H1 (cell line): ENCODE measurements around the gene SOCS6. TPM values are rescaled to one million over a fixed set of nuclear protein-coding genes. Genes with fewer than 3 reads are reported as not detected.

ENCODE experiments used
- CTCF ChIA-PET: fragments of 300-600 bp; sonication (Branson Sonifier 250); formaldehyde crosslinking; loops from one replicate; lab custom pipeline; 2021; ENCODE audit not compliant: partially characterized antibody; lab: Charles Lee
- POLR2A ChIA-PET: fragments of 300-600 bp; sonication (Branson Sonifier 250); formaldehyde crosslinking; loops from one replicate; lab custom pipeline; 2021; ENCODE audit warnings: inconsistent platforms; ENCODE audit not compliant: partially characterized antibody; lab: Charles Lee
- DNase-seq, 2 experiments: peaks; one replicate each; pipeline versions ENCODE4 v3.0.0 to v3.0.0-alpha.2; 2010 to 2022; ENCODE audit warnings: low spot score in 2 of 2, low read depth in 1 of 2, mixed read lengths in 1 of 2
- FAIRE-seq: peaks from 2 replicates; lab custom pipeline; 2011; peaks lifted over from hg19 to GRCh38; lab: Jason Lieb, UNC
- H2AFZ ChIP-seq: 2 replicates; pipeline ENCODE4 v1.8.1; 2012; ENCODE audit warnings: low read length, inconsistent platforms
- H2AK5ac ChIP-seq: 2 replicates; pipeline ENCODE4 v1.6.1; 2013; ENCODE audit warnings: low read depth, low read length
- H2BK120ac ChIP-seq: replicated peaks from 2 replicates; pipeline ENCODE3; 2013; ENCODE audit warnings: low read depth, low read length, inconsistent platforms
- H2BK12ac ChIP-seq: 2 replicates; pipeline ENCODE4 v1.6.1; 2013; ENCODE audit warnings: low read depth, low read length
- H2BK15ac ChIP-seq: 2 replicates; pipeline ENCODE4 v1.6.1; 2013; ENCODE audit warnings: low read length
- H2BK20ac ChIP-seq: 2 replicates; pipeline ENCODE4 v1.6.1; 2013; ENCODE audit warnings: low read length
- H2BK5ac ChIP-seq: 2 replicates; pipeline ENCODE4 v1.6.1; 2013; ENCODE audit warnings: low read depth, low read length
- H3K14ac ChIP-seq: 2 replicates; pipeline ENCODE4 v1.6.1; 2013; ENCODE audit warnings: inconsistent platforms; ENCODE audit not compliant: insufficient read length
- H3K18ac ChIP-seq: 2 replicates; pipeline ENCODE4 v1.6.1; 2013; ENCODE audit warnings: low read length; ENCODE audit errors: extremely low read depth
- H3K23ac ChIP-seq: 2 replicates; pipeline ENCODE4 v1.6.1; 2013; ENCODE audit warnings: inconsistent platforms; ENCODE audit not compliant: insufficient read length
- H3K23me2 ChIP-seq: 2 replicates; pipeline ENCODE4 v1.6.1; 2013; ENCODE audit warnings: low read depth, low read length
- H3K27ac ChIP-seq: 2 replicates; pipeline ENCODE4 v1.6.1; 2011; ENCODE audit warnings: low read depth, low read length, inconsistent platforms
- H3K27me3 ChIP-seq, 4 experiments: replicated peaks in 1 of 4; 1 replicate in 1 of 4; 2 replicates in 3 of 4; pipeline versions ENCODE4 v1.6.1 to v1.8.1; 2011 to 2013; ENCODE audit warnings: low read length in 3 of 4, mild to moderate bottlenecking in 3 of 4, inconsistent platforms in 2 of 4, mixed read lengths in 2 of 4, moderate library complexity in 1 of 4; ENCODE audit not compliant: control insufficient read depth in 3 of 4, insufficient read depth in 3 of 4; ENCODE audit errors: extremely low read depth in 1 of 4
- H3K36me3 ChIP-seq, 4 experiments: 2 replicates each; pipeline versions ENCODE4 v1.6.1 to v1.8.1; 2011 to 2013; ENCODE audit warnings: mild to moderate bottlenecking in 4 of 4, low read length in 3 of 4, moderate library complexity in 2 of 4, control low read depth in 1 of 4, inconsistent platforms in 1 of 4; ENCODE audit not compliant: insufficient read depth in 4 of 4, control insufficient read depth in 2 of 4
- H3K4ac ChIP-seq: replicated peaks from 2 replicates; pipeline ENCODE3; 2013; ENCODE audit warnings: low read length, low read depth, mixed read lengths, inconsistent platforms; ENCODE audit not compliant: insufficient read length
- H3K4me1 ChIP-seq, 4 experiments: replicated peaks in 1 of 4; 1 replicate in 1 of 4; 2 replicates in 3 of 4; pipeline versions ENCODE4 v1.6.1 to v1.8.1; 2011 to 2013; ENCODE audit warnings: low read length in 3 of 4, inconsistent platforms in 2 of 4, mixed read lengths in 1 of 4; ENCODE audit not compliant: insufficient read depth in 4 of 4, control insufficient read depth in 3 of 4
- H3K4me2 ChIP-seq, 2 experiments: 2 replicates each; pipeline versions ENCODE4 v1.6.1 to v1.8.1; 2011 to 2013; ENCODE audit warnings: low read depth in 2 of 2, low read length in 2 of 2, control low read depth in 1 of 2, inconsistent platforms in 1 of 2, mild to moderate bottlenecking in 1 of 2; ENCODE audit not compliant: insufficient read depth in 1 of 2
- H3K4me3 ChIP-seq, 4 experiments: fragments of 200-600, 300-600 bp in 1 of 4; sonication (generic), shearing (Covaris generic), sonication (Bioruptor Twin) in 1 of 4; 2 replicates each; pipeline versions ENCODE4 v1.5.1 to v1.8.1; 2011 to 2016; ENCODE audit warnings: low read length in 4 of 4, low read depth in 3 of 4, control low read depth in 2 of 4, inconsistent platforms in 2 of 4, mild to moderate bottlenecking in 2 of 4, mixed read lengths in 1 of 4, moderate library complexity in 1 of 4; ENCODE audit not compliant: insufficient read depth in 2 of 4; ENCODE audit errors: extremely low read depth in 1 of 4
- H3K56ac ChIP-seq: replicated peaks from 2 replicates; pipeline ENCODE3; 2013; ENCODE audit warnings: low read depth, mild to moderate bottlenecking, mixed read lengths, low read length, inconsistent platforms; ENCODE audit not compliant: insufficient read length
- H3K79me1 ChIP-seq: 2 replicates; pipeline ENCODE4 v1.6.1; 2013; ENCODE audit warnings: low read depth, low read length, control low read depth
- H3K79me2 ChIP-seq, 2 experiments: 2 replicates each; pipeline versions ENCODE4 v1.6.1 to v1.8.1; 2012 to 2013; ENCODE audit warnings: low read length in 2 of 2, mild to moderate bottlenecking in 2 of 2, inconsistent platforms in 1 of 2; ENCODE audit not compliant: insufficient read depth in 2 of 2, control insufficient read depth in 1 of 2
- H3K9ac ChIP-seq, 4 experiments: replicated peaks in 1 of 4; 1 replicate in 1 of 4; 2 replicates in 3 of 4; pipeline versions ENCODE4 v1.6.1 to v1.8.1; 2011 to 2013; ENCODE audit warnings: low read depth in 3 of 4, low read length in 3 of 4, control low read depth in 2 of 4, mild to moderate bottlenecking in 2 of 4, moderate library complexity in 2 of 4, inconsistent platforms in 1 of 4; ENCODE audit errors: extremely low read depth in 1 of 4
- H3K9me3 ChIP-seq, 2 experiments: 2 replicates each; pipeline versions ENCODE4 v1.6.1 to v1.8.1; 2012 to 2013; ENCODE audit warnings: mild to moderate bottlenecking in 2 of 2, moderate library complexity in 2 of 2, control low read depth in 1 of 2, inconsistent platforms in 1 of 2, low read depth in 1 of 2, low read length in 1 of 2, mixed read lengths in 1 of 2; ENCODE audit not compliant: insufficient read depth in 2 of 2
- H4K20me1 ChIP-seq, 2 experiments: replicated peaks in 1 of 2; 2 replicates each; pipeline versions ENCODE3 to v1.8.1; 2011 to 2013; ENCODE audit warnings: inconsistent platforms in 2 of 2, low read length in 2 of 2, mild to moderate bottlenecking in 1 of 2; ENCODE audit not compliant: insufficient read depth in 2 of 2, control insufficient read depth in 1 of 2
- H4K5ac ChIP-seq: 2 replicates; pipeline ENCODE4 v1.6.1; 2013; ENCODE audit warnings: low read length, low read depth, mixed read lengths, inconsistent platforms; ENCODE audit not compliant: insufficient read length
- H4K8ac ChIP-seq: 2 replicates; pipeline ENCODE4 v1.8.0; 2013; ENCODE audit warnings: mild to moderate bottlenecking, moderate library complexity, low read length, inconsistent platforms; ENCODE audit not compliant: insufficient read depth; ENCODE audit errors: extremely low read depth
- H4K91ac ChIP-seq: replicated peaks from 2 replicates; pipeline ENCODE3; 2013; ENCODE audit warnings: low read length, mixed read lengths, inconsistent platforms; ENCODE audit not compliant: insufficient read length
- ASH2L ChIP-seq: fragments of 200-600, 300-600 bp; sonication (generic); IDR thresholded peaks from one replicate; pipeline ENCODE4 v1.7.1; 2017; ENCODE audit warnings: low read length
- JUN ChIP-seq: IDR thresholded peaks from 2 replicates; pipeline ENCODE4 v1.6.1; 2011; ENCODE audit warnings: low read depth, mild to moderate bottlenecking, improper control_type of control experiment, low read length
- TCF12 ChIP-seq: IDR thresholded peaks from 2 replicates; pipeline ENCODE4 v1.6.1; 2011; ENCODE audit warnings: low read depth, mild to moderate bottlenecking, low read length
- WGBS, 2 experiments: shearing (Covaris generic) in 1 of 2; methylation state at CpG; one replicate each; pipeline versions ENCODE4 v1.1.6 to v1.1.7; 2013 to 2015; ENCODE audit warnings: low lambda C conversion rate in 2 of 2, mixed read lengths in 2 of 2, inconsistent platforms in 1 of 2, low coverage in 1 of 2, missing lambda C conversion rate in 1 of 2; ENCODE audit not compliant: insufficient replicate concordance in 2 of 2, insufficient coverage in 1 of 2, insufficient read length in 1 of 2; ENCODE audit errors: extremely low coverage in 1 of 2, missing lambda C conversion rate in 1 of 2; 5-methylcytosine and 5-hydroxymethylcytosine counted together
- polyA plus RNA-seq, 7 experiments: library from polyadenylated mRNA; depleted of rRNA in 3 of 7; stranded (reverse) in 5 of 7; unstranded in 2 of 7; fragments of >200 nt in 5 of 7; fragments of 200-250 nt in 2 of 7; gene quantifications; 1 replicate in 5 of 7; 2 replicates in 1 of 7; 4 replicates in 1 of 7; pipeline versions ENCODE4 v1.2.1 to v1.2.3, GENCODE V29; 2011 to 2013; ENCODE audit warnings: missing spikeins in 2 of 7, mixed read lengths in 2 of 7
- total RNA-seq: library from RNA; stranded (reverse); fragmentation: NEBNext Ultra II Directional; extraction: Animal tissue kit (Norgen Biotek cat#: 25700); gene quantifications from 2 replicates; pipeline ENCODE4 v1.2.1, GENCODE V29; 2021

The SOCS6 gene
- total and polyA plus RNA-seq, 2 of the 8 experiments (the other 6 are each of a cell fraction or from before 2014, with no cell fraction given): 9.1 to 22.9 TPM

DNA sequence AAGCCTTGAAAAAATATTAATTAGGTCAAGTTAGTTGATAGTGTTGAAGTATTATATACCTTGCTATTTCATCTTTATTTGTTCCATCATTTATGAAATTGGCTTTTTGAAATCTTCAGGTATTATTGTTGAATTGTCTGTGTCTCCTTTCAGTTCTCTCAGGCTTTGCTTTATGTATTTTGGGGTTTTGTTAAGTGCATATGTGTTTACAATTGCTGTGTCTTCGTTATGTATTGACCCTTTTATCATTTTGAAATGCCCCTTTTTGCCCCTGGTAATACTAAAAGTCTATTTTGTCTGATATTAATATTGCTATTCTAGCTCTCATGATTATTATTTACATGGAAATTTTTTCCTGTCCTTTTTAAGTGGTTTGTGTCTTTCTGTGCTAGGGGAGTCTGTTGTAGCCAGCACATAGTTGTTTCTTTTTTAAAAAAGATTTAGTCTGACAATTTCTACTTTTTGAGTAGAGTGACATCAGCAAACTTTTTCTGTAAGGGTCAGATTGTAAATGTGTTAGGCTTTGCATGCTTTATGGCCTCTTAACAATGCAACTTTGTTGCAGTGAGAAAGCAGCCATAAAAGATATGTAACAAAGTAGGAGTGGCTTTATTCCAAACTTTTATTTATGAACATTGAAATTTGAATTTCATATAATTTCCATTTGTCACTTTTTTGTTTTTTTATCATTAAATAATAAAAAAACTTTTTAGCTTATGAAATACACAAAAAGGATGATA is 19.9 kb downstream of the SOCS6 start:
- H3K4me1 ChIP-seq: 0 out of 7 replicates have a peak, but pooled peaks cover 0 to 3% (median 0%) of the 10 kb centered on the region in 4 experiments
- no peak for FAIRE-seq
- H3K79me1 ChIP-seq: 0 out of 2 replicates have a peak, but pooled peaks cover 3% of the 10 kb centered on the region
- H4K91ac ChIP-seq: no peak overlapping the region
- no peak overlapping the region for H3K4me2 ChIP-seq
- no peak overlapping the region for H2BK120ac ChIP-seq
- peaks cover 0 to 1% of the 10 kb centered on the region in 2 experiments for H4K20me1 ChIP-seq
- H3K4me3 ChIP-seq: no peak overlapping the region
- no peak overlapping the region for H2AFZ ChIP-seq
- no peak overlapping the region for H2BK15ac ChIP-seq
- H3K79me2 ChIP-seq: peaks cover 15 to 96% of the 10 kb centered on the region in 2 experiments
- H2BK5ac ChIP-seq: no peak overlapping the region
- H3K27ac ChIP-seq: no peak overlapping the region
- no peaks in the 10 kb centered on the region for H3K36me3 ChIP-seq
- H2BK12ac ChIP-seq: no peak overlapping the region
- no peak overlapping the region for H3K23ac ChIP-seq
- H2AK5ac ChIP-seq: no peak overlapping the region
- ChIA-PET CTCF (interaction anchor here (0.6 to 2.1 kb wide), 2 partner anchors 10 to 18 kb away, joined by 3 to 4 read pairs; no protein-coding TSS in a partner anchor), POLR2A (no interaction called here)
- TF ChIP-seq JUN (no peak), ASH2L (no peak), TCF12 (no peak)
- H3K18ac ChIP-seq: no peak overlapping the region
- 93% methylated on average over 1 of the region's 1 CpG; no CpG with 5 or more reads in 1 of the 2 experiments for WGBS, 2 experiments
- H3K14ac ChIP-seq: no peak overlapping the region
- H2BK20ac ChIP-seq: no peak overlapping the region
- no peak overlapping the region for H3K9ac ChIP-seq
- no peak overlapping the region for H3K56ac ChIP-seq
- DNase-seq: no peak
- no peaks in the 10 kb centered on the region for H3K23me2 ChIP-seq
- H4K8ac ChIP-seq: no peak overlapping the region
- no peak overlapping the region for H3K4ac ChIP-seq
- no peaks in the 10 kb centered on the region for H3K27me3 ChIP-seq
- H3K9me3 ChIP-seq: peaks cover 0 to 8% of the 10 kb centered on the region in 2 experiments; a peak in 1 of 4 replicates
- no peak overlapping the region for H4K5ac ChIP-seq
